ENCODE results near the gene STK35.

STK35 gene

DNA sequence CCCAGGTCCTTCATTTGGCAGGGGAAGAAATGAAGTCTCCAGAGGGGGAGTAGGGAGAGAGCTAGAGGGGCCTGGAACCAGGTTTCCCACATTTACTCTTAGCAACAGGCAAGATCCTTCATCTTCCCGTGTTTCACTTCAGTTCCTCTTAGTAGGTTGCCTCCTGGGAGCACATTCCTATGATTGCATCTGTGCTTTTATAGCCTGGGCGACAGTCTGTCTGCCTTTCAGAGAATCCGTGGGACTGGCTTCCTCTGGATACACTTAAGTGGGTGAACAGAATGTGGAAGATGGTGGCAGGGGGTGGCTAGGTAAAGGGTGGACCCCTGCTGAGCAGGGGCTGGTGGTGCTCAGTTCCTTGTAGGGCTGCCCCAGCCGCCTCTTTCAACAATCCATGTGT is 33.4 kb downstream of the STK35 start:
- no peak for DNase-seq (ENCODE audit: low read depth)

DNA sequence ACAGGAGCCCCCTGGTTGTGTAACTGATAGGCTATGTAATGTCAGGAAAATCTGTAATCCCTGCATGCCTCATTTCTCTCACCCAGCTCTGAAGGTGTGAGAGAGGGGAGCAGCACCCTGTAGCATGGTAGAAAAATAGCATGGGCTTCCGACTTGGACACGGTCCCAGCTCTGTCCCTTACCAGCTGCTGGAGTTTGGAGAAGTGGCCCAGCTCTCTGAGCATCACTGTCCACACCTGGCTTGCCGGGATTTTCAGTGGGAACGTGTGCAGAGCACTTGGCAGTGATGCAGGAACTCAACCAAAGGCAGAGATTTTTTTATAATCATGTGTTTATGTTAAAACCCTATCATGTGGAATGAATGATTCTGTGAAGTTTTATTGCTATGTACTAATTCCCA is 34.6 kb downstream of the STK35 start:
- no peak for DNase-seq (ENCODE audit: low read depth)

DNA sequence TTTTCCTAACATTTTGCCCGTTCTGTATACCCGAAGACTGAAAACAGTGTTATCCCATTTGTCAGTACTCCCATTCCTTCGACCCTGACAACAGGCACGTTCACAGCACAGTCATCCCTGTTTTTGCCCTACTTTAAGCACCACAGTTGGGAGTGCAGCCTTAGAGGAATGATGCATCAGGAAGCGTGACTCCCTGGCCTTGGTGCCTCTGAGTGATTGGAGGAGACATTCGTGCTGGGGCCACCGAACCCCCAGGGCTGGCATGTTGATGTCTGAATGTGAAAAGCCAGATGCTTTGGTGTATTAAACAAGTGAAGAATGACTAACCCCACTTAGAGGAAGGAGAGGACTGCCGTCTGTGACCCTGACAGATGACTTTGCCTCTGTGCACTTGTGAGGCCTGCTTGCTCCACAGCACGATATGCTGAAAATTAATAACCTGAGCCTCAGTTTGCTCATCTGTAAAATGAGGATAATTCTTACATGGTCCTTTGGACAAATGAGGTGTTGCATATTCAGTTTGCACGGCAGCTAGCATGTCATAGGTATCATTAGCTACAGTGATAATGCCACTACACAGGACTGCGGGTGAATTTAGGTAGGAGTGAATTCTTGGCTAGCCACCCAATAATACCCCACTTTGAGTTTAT is 36.0 kb downstream of the STK35 start:
- DNase-seq (ENCODE audit: low read depth), result no peak

DNA sequence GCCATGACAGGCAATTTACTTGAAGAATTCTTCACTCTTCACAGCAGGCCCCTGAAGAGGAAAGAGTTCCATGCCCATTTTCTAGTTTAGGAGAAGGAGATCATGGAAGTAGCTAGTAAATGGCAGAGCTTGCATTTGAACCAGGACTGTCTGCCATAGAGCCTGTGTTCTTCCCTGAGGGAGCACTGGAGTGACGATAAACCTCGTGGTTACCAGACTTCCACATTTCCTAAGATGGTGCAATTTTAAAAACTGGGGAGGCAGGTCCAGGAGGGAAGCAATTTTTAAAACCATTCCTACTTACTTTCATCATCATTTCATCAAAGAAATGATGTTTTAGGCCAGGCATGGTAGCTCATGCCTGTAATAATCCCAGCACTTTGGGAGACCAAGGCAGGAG is 36.8 kb downstream of the STK35 start:
- no peak for DNase-seq (ENCODE audit: low read depth)

DNA sequence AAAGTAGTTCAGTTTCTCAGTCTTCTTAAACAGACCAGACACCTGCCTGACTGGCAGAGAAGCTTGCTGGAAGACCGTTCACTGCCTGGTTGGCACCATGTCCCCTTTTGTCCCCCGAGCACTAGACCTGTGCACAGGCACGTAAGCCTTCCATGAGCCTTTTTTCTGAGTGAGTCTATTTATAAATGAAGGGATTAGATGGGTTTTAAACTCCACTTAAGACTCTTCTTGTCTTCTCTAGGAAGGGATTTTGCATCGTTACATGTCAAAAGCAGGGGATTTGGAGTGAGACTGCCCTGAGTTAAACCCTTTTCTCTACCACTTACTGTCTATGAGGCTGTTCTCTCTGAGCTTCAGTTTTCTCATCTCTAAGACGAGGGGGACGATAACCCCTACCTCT is 37.6 kb downstream of the STK35 start:
- no peak for DNase-seq (ENCODE audit: low read depth)

DNA sequence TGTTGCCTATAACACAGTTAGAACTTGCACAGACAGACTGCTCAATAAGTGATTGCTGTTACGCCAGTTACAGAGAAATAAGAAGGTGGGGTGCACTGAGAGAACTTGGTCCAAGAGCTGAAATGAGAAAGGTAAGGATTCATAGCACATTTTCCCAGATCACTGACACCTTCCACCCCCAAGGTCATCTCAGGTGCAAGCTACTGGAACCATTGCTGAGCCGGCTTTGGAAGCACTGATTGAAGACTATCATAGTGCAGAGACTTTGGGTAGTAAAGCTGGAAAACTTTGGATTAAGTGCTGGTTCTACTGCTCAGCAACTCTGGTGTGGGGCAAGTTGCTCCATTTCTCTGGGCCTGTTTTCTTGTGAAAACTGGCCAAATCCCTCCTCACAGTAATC is 38.1 kb downstream of the STK35 start:
- no peak for DNase-seq (ENCODE audit: low read depth)

DNA sequence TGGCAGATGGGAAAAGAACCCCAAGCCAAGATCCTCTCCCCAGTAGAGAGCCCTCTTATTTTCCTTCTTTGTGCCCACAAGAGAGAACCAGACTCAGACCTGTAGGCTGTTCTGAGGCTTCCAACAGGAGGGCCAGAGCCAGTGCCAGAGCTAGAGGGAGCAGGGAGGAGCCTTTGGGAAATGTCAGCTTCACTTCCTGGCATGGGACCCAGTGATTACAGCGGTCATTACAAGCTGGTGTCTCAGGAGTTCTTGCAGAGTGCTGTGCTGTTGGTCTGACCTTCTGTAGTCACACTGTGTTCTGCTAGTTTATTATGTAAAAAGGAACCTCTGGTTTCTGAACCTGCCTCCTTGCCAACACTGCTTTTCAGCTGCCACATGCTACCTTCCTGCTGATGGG is 38.9 kb downstream of the STK35 start:
- DNase-seq (ENCODE audit: low read depth), result no peak

DNA sequence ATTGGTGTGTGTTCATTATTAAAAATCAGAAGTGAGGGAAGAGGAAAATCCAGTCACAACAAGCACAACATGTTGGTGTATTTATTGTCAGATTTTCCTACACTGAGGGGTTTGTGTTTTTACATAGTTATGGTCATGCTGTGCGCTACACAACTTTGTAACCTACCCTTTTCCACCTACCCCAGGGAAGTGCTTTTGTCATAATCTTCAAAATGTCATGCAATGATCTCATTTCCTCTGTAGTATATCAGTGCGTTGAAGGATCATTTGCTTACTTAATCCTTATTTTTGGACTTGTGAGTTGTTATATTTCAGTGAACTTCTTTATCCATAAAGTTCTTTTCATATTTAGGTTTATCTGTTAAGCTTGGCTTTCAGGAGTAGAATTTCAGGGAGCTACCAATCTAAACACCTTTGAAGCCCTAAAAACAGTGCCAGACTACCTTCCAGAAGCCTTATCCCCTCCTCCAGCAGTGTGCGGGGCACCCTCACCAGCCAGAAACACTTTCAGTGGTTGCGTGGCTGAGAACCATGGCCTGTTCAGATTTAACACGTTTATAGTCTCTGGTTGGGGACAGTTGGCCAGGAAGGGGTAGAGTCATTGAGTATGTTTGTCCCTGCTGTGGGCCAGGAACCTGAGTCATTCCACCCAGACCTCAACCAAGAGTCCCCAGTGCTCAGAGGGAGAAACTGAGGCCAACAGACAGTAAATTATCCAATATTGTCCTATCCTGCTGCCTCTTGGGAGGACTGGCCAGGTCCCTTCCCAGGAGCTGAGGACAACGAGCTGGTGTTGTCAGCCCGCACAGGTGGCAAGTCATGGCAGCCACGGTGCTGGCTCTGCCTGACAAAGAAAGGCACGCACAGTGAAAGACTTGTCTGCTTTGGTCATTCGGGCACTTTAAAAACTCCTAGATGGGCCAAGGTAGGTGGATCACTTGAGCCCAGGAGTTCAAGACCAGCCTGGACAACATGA is 40.3 kb downstream of the STK35 start:
- DNase-seq (ENCODE audit: low read depth), result no peak

DNA sequence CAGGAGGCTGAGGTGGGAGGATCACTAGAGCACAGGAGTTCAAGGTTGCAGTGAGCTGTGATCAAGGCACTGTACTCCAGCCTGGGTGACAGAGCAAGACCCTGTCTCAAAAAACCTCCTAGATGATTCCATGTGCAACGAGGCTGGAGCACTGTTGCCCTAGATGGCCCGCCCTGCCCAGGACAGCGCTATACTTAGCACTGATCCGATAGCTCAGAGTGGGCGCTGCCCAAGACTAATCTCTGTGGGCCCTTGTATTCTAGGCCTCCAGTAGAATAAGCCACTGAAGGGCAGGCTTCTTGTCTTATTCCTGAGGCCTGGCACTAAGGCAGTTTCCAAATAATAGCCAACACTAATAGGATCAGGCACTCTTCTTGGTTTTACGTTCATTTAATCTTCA is 41.0 kb downstream of the STK35 start:
- DNase-seq (ENCODE audit: low read depth), result no peak

DNA sequence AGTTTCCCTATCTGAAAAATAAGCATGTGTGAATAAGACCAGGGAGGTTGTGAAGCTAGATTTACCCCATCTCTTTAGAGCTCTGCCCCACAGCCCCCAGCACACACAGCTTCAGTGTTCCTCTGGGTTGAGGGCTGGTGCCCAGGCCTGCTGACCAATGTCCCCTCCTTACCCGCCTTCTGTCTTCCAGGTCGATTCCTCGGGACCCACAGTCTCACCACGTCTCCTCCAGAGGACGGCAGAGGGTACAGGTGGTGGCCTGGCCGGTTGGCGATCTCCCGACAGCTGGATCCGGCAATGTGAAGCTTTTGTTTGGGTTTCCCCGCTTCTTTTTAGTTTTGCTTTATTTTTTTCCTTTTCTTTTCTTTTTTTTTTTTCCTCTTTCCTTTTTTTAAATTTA is 42.0 kb downstream of the STK35 start:
- DNase-seq (ENCODE audit: low read depth), result no peak

DNA sequence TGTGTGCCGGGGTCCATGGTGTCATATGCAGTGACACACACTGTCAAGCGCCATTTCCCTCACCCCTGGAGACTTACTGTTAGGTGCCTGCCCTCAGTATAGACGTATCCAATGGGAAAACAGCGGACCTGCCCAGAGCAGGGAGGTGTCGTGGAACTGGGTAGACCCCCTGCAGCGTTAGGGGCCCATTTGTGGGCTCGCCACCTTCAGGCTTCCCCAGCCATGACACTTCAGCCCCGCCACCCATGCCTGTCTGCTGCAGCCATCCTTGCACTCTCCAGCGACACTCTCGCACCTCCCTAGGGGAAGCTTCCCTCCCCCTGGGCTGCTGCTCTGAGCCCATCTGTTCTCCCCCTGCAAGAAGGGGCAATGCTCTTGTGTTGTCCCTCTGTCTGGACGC is 43.2 kb downstream of the STK35 start:
- DNase-seq (ENCODE audit: low read depth), result no peak

- no peak for DNase-seq (ENCODE audit: low read depth)
Measured at GRCh38 chr20:2145376-2145775, 43.7 kb downstream of the STK35 start.

GRCh38 chr20:2146080-2146867 is 44.6 kb downstream of the STK35 start:
- DNase-seq (ENCODE audit: low read depth), result no peak

- DNase-seq (ENCODE audit: low read depth), result no peak
Measured at GRCh38 chr20:2149507-2149906, 47.9 kb downstream of the STK35 start.

- DNase-seq (ENCODE audit: low read depth), result no peak
Measured at GRCh38 chr20:2150660-2151059, 49.0 kb downstream of the STK35 start.

- DNase-seq (ENCODE audit: low read depth), result no peak
Measured at GRCh38 chr20:2151858-2152281, 50.2 kb downstream of the STK35 start.

- no peak for DNase-seq (ENCODE audit: low read depth)
Measured at GRCh38 chr20:2152317-2152716, 50.7 kb downstream of the STK35 start.

DNA sequence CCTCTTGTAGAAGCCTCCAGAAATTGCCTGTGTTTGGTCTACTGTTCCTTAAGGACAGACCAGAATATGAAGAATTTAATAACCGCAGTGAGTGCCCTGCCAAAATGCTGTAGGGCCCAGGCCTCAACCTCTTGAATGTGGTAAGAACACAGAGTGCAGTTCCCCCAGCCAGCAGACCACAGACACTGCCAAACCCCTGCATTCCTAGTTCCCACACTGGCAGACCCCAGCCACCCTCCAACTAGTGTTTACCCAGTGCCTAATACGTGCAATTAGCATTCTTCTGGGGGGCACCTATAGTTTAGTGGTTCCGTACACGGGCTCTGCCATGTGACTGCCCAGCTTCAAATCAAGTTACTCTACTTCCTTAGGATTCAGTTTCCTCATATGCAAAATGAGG is 51.7 kb downstream of the STK35 start:
- DNase-seq (ENCODE audit: low read depth), result no peak

DNA sequence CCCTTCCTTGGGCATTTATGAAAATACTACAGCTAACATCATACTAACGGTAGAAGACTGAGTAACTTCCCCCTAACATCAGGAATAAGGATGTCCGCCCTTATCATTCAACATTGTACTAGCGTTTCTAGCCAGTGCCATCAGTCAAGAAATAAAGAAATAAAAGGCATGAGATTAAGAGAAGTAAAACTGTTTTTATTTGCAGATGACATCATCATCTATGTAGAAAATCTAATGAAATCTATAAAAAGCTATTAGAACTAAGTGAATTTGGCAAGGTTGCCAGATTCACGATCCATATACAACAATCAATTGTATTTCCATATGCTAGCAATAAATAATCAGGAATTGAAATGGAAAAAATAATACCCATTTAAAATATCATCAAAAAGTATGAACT is 54.6 kb downstream of the STK35 start:
- no peak for DNase-seq (ENCODE audit: low read depth)

DNA sequence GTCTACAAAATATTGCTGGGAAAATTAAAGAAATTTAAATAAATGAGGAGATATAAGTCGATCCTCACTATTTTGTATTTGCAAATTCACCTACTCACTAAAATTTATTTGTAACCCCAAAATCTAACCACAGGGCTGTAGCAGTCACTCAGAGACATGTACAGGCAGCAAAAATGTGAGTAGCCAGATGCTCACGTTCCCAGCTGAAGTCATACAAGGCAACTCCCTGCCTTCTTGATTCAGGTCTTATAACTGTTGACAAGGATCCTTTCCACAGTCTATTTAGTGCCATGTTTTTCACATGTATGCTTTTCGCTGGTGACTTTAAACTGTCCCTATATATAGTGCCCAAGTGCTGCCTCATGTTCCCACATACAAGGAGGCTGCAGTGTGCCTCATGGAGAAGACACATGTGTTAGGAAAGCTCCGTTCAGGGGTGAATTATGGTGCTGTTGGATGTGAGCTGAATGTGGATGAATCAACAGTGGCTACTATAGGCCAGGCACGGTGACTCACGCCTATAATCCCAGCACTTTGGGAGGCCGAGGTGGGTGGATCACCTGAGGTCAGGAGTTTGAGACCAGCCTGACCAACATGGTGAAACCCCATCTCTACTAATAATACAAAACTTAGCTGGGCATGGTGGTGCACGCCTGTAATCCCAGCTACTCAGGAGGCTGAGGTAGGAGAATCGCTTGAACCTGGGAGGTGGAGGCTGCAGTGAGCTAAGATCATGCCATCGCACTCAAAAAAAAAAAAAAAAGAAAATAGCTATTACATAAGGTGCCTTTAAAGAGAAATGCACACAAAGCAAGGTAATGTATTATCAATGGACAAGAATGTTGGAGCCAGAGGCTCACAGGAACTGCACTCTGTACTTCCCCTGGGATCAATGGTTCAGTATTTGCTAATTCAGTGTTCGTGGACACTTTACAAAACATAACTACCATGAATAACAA is 55.3 kb downstream of the STK35 start:
- DNase-seq (ENCODE audit: low read depth), result no peak

- DNase-seq (ENCODE audit: low read depth), result no peak
Measured at GRCh38 chr20:2162125-2162822, 60.6 kb downstream of the STK35 start.
